Endothelial cell of umbilical vein (primary cell): ENCODE measurements around the gene CELSR1. TPM values are rescaled to one million over a fixed set of nuclear protein-coding genes. Genes with fewer than 3 reads are reported as not detected.

Source experiments
- BruUV-seq: library from RNA; stranded (reverse); fragments of 400-500 nt; replicated peaks from 2 replicates; lab custom pipeline; 2021; lab: Mats Ljungman, UMichigan
- CTCF ChIA-PET: fragments of 300-600, 350-600 bp; sonication (Branson Sonifier 250); formaldehyde crosslinking; loops from one replicate; lab custom pipeline; 2021; ENCODE audit warnings: antibody characterized with exemption, inconsistent platforms; lab: Charles Lee
- POLR2A ChIA-PET: fragments of 300-600, 350-600 bp; sonication (Branson Sonifier 250); formaldehyde crosslinking; loops from one replicate; lab custom pipeline; 2021; ENCODE audit warnings: antibody characterized with exemption, inconsistent platforms; lab: Charles Lee
- DNase-seq: peaks from one replicate; pipeline ENCODE4 v3.0.0-alpha.2; 2011; ENCODE audit warnings: low read depth, low spot score
- FAIRE-seq: peaks from 2 replicates; lab custom pipeline; 2011; peaks lifted over from hg19 to GRCh38; lab: Jason Lieb, UNC
- H2AFZ ChIP-seq: 2 replicates; pipeline ENCODE4 v1.6.0; 2012; ENCODE audit warnings: low read depth, low read length, control low read depth, inconsistent platforms
- H3K27ac ChIP-seq: 2 replicates; pipeline ENCODE4 v1.5.1; 2011; ENCODE audit warnings: low read depth, mild to moderate bottlenecking, control low read depth, low read length, moderate library complexity; ENCODE audit not compliant: insufficient read depth
- H3K27me3 ChIP-seq, 2 experiments: 2 replicates each; pipeline versions ENCODE4 v1.6.0 to v1.6.1; 2011; ENCODE audit warnings: low read length in 2 of 2, mixed read lengths in 1 of 2; ENCODE audit not compliant: control insufficient read depth in 2 of 2, insufficient read depth in 2 of 2
- H3K36me3 ChIP-seq, 2 experiments: 2 replicates in 1 of 2; 3 replicates in 1 of 2; pipeline ENCODE4 v1.5.1; 2011; ENCODE audit warnings: low read length in 2 of 2, mild to moderate bottlenecking in 1 of 2, moderate library complexity in 1 of 2; ENCODE audit not compliant: control insufficient read depth in 2 of 2, insufficient read depth in 2 of 2; ENCODE audit errors: extremely low read depth in 1 of 2
- H3K4me1 ChIP-seq: 3 replicates; pipeline ENCODE4 v1.5.1; 2011; ENCODE audit warnings: mild to moderate bottlenecking, low read length; ENCODE audit not compliant: control insufficient read depth, insufficient read depth; ENCODE audit errors: extremely low read depth
- H3K4me2 ChIP-seq: 2 replicates; pipeline ENCODE4 v1.6.1; 2011; ENCODE audit warnings: low read length, control low read depth, mixed read lengths; ENCODE audit not compliant: insufficient read depth
- H3K4me3 ChIP-seq, 3 experiments: fragments of 200-600 bp in 1 of 3; sonication (generic), shearing (Covaris generic) in 1 of 3; replicated peaks in 1 of 3; 2 replicates each; pipeline ENCODE4 v1.5.1; 2011 to 2016; ENCODE audit warnings: control low read depth in 3 of 3, low read length in 3 of 3, mild to moderate bottlenecking in 2 of 3, inconsistent platforms in 1 of 3, low read depth in 1 of 3, moderate library complexity in 1 of 3; ENCODE audit not compliant: insufficient read depth in 1 of 3
- H3K79me2 ChIP-seq: 2 replicates; pipeline ENCODE4 v1.6.0; 2012; ENCODE audit warnings: low read length, inconsistent platforms; ENCODE audit not compliant: control insufficient read depth, insufficient read depth
- H3K9ac ChIP-seq: replicated peaks from 2 replicates; pipeline ENCODE3; 2011; ENCODE audit warnings: low read length, control low read depth; ENCODE audit not compliant: insufficient read depth; ENCODE audit errors: extremely low read depth
- H3K9me1 ChIP-seq: replicated peaks from 3 replicates; pipeline ENCODE4 v1.6.0; 2011; ENCODE audit warnings: mild to moderate bottlenecking, low read length; ENCODE audit not compliant: control insufficient read depth, insufficient read depth; ENCODE audit errors: extremely low read depth
- H3K9me3 ChIP-seq: replicated peaks from 2 replicates; pipeline ENCODE4 v1.5.1; 2012; ENCODE audit warnings: low read length, inconsistent platforms; ENCODE audit not compliant: control insufficient read depth, insufficient read depth
- H4K20me1 ChIP-seq: replicated peaks from 2 replicates; pipeline ENCODE3; 2011; ENCODE audit warnings: mild to moderate bottlenecking, low read length; ENCODE audit not compliant: control insufficient read depth, insufficient read depth; ENCODE audit errors: extremely low read depth
- CTCF ChIP-seq, 2 donors: IDR thresholded peaks; 1 replicate in 1 of 2; 2 replicates in 1 of 2; pipeline ENCODE4 v1.5.1; 2011; ENCODE audit warnings: low read length in 2 of 2, mild to moderate bottlenecking in 2 of 2, moderate library complexity in 2 of 2, control low read depth in 1 of 2, inconsistent platforms in 1 of 2, low read depth in 1 of 2; ENCODE audit not compliant: insufficient read depth in 1 of 2; ENCODE audit errors: extremely low read depth in 1 of 2
- EZH2 ChIP-seq: IDR thresholded peaks from 2 replicates; pipeline ENCODE4 v1.6.1; 2012; ENCODE audit warnings: borderline replicate concordance, low read depth, mild to moderate bottlenecking, moderate library complexity, low read length, inconsistent platforms; ENCODE audit not compliant: severe bottlenecking
- FOS ChIP-seq: IDR thresholded peaks from 2 replicates; pipeline ENCODE4 v1.6.1; 2011; ENCODE audit warnings: mild to moderate bottlenecking, low read length, moderate library complexity, borderline replicate concordance; ENCODE audit not compliant: insufficient read depth
- GATA2 ChIP-seq: IDR thresholded peaks from 2 replicates; pipeline ENCODE4 v1.7.0; 2011; ENCODE audit warnings: low read depth, mild to moderate bottlenecking, moderate library complexity, mixed read lengths, low read length; ENCODE audit not compliant: insufficient read length, insufficient read depth
- JUN ChIP-seq: IDR thresholded peaks from 2 replicates; pipeline ENCODE4 v1.6.1; 2011; ENCODE audit warnings: borderline replicate concordance, low read depth; ENCODE audit not compliant: insufficient read length, insufficient read depth
- MAX ChIP-seq: IDR thresholded peaks from 2 replicates; pipeline ENCODE4 v1.6.1; 2011; ENCODE audit not compliant: insufficient read depth, insufficient read length
- MYC ChIP-seq: IDR thresholded peaks from one replicate; pipeline ENCODE4 v1.6.1; 2011; ENCODE audit warnings: mild to moderate bottlenecking, low read depth, low read length
- POLR2A ChIP-seq: IDR thresholded peaks from 2 replicates; pipeline ENCODE4 v1.6.1; 2012; ENCODE audit warnings: low read depth, mild to moderate bottlenecking, control low read depth, low read length
- POLR2AphosphoS5 ChIP-seq: IDR thresholded peaks from 2 replicates; pipeline ENCODE4 v1.6.1; 2012; ENCODE audit warnings: low read depth, mild to moderate bottlenecking, control low read depth, low read length, moderate library complexity; ENCODE audit not compliant: insufficient read depth
- dilution Hi-C: fragments of 300-500 bp; cut with MboI; formaldehyde crosslinking; loops from one replicate; pipeline ENCODE4 v1.15.0; 2019; ENCODE audit warnings: low sequenced_read_pairs; ENCODE audit not compliant: extremely low pct_ligation_motif_present
- intact Hi-C: fragments of 100-400 bp; cut with micrococcal nuclease; formaldehyde crosslinking; loops from one replicate; pipeline ENCODE4 v1.10.0; 2022
- polyA plus RNA-seq, 4 experiments: library from polyadenylated mRNA; depleted of rRNA in 3 of 4; stranded (reverse) in 3 of 4; unstranded in 1 of 4; fragments of >200 nt; gene quantifications; 2 replicates each; pipeline versions ENCODE4 v1.2.1 to v1.2.3, GENCODE V29; 2011 to 2012; ENCODE audit warnings: missing spikeins in 1 of 4
- total RNA-seq: library from RNA; stranded (reverse); gene quantifications from 2 replicates; pipeline ENCODE4 v1.2.3, GENCODE V29; 2021

CELSR1 gene
- total and polyA plus RNA-seq, 2 donors (not counting 3 experiments of a cell fraction or from before 2014, with no cell fraction given), result 3.7 to 5.4 TPM

- Histone ChIP-seq H3K9ac (no peak overlapping the region), H3K27me3 (peaks cover 0 to 2% of the 10 kb centered on the region in 2 experiments), H3K27ac (no peak overlapping the region), H3K36me3 (no peaks in the 10 kb centered on the region), H3K4me3 (no peak overlapping the region), H3K79me2 (no peaks in the 10 kb centered on the region), H3K4me1 (no peaks in the 10 kb centered on the region), H2AFZ (no peak overlapping the region), H3K4me2 (no peak overlapping the region), H3K9me1 (no peaks in the 10 kb centered on the region), H3K9me3 (no peaks in the 10 kb centered on the region), H4K20me1 (no peaks in the 10 kb centered on the region)
- ChIA-PET CTCF (no interaction called here), POLR2A (no interaction called here)
- intact Hi-C loops (no loop called here), dilution Hi-C loops (no loop called here)
- no TSS peak for BruUV-seq
- FAIRE-seq (no peak), DNase-seq (no peak)
- TF ChIP-seq MAX (no peak), FOS (no peak), EZH2 (no peak), POLR2A (no peak), CTCF (IDR thresholded peaks at IDR 0.05; ENCODE audit: extremely low read depth in 1 of 2, insufficient read depth in 1 of 2, low read depth in 1 of 2, low read length in 2 of 2) (no peak), GATA2 (no peak), JUN (no peak), POLR2AphosphoS5 (no peak), MYC (no peak)
These were observed 60.9 kb downstream of the CELSR1 start for GRCh38 chr22:46476547-46476941.
